ENCODE results near the gene PDE4D.

Gene PDE4D

DNA sequence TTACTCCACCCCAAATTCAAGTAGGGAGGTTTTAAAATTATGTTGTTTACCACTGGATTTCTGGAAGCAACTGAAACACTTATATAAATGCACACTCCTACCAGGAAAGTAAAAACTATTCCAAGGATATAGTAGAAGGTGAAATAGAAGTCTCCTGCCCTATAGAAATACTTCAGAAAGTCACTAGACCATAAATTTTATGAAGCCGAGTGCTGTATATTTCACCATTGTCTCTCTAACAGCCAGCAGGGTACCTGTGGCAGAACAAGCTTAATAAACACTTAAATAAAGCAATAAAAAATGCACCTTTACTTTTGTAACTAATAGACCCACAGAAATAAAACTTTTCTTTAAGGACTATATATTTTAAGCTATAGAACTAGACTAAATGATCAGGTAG is 631.6 kb downstream of the PDE4D start:
- TF ChIP-seq, protein P1, sequence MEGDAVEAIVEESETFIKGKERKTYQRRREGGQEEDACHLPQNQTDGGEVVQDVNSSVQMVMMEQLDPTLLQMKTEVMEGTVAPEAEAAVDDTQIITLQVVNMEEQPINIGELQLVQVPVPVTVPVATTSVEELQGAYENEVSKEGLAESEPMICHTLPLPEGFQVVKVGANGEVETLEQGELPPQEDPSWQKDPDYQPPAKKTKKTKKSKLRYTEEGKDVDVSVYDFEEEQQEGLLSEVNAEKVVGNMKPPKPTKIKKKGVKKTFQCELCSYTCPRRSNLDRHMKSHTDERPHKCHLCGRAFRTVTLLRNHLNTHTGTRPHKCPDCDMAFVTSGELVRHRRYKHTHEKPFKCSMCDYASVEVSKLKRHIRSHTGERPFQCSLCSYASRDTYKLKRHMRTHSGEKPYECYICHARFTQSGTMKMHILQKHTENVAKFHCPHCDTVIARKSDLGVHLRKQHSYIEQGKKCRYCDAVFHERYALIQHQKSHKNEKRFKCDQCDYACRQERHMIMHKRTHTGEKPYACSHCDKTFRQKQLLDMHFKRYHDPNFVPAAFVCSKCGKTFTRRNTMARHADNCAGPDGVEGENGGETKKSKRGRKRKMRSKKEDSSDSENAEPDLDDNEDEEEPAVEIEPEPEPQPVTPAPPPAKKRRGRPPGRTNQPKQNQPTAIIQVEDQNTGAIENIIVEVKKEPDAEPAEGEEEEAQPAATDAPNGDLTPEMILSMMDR (IDR thresholded peaks at IDR 0.05; ENCODE audit: extremely low read depth, missing control alignments) = no peak
- no peak for DNase-seq (ENCODE audit: low spot score)

DNA sequence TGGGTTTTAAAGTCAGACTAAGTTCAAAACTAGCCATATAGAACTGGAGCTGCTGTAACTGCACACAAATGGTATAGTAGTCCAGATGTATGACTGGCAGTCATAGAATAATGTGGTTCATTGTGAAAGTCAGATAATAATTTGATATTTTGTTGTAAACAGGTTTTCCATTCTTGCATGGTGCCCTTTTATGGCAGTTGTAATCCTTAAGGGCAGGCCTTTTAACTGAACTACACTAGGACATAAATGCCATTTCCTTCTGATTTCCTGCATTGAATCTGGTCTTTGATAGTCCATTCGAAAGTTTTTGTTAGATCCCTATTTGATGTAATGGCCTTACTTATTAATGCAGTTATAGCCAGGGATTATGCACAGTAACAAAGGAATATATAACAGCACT is 632.6 kb downstream of the PDE4D start:
- TF ChIP-seq, protein P1 (IDR thresholded peaks at IDR 0.05; ENCODE audit: extremely low read depth, missing control alignments) = no peak
- DNase-seq (ENCODE audit: low spot score) = no peak

DNA sequence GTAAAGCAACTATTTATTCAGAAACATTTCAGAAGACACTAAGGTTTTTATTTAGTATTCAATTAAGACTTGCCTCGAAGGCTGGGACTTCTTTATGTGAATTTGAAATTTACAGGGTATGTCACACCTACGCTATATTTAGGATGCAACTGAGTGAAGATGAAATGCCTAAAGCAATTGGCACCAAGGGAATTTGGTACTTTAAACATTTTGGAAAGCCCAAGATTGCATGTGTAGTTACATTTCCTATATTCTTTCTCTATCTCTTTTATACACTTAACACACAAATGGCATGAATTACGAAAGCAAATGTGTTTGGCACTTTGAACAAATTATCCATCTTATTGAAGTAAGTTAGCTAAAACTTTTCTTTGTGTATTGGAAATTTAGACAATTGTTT is 633.3 kb downstream of the PDE4D start:
- TF ChIP-seq, protein P1 (IDR thresholded peaks at IDR 0.05; ENCODE audit: extremely low read depth, missing control alignments) = no peak
- DNase-seq (ENCODE audit: low spot score) = no peak

DNA sequence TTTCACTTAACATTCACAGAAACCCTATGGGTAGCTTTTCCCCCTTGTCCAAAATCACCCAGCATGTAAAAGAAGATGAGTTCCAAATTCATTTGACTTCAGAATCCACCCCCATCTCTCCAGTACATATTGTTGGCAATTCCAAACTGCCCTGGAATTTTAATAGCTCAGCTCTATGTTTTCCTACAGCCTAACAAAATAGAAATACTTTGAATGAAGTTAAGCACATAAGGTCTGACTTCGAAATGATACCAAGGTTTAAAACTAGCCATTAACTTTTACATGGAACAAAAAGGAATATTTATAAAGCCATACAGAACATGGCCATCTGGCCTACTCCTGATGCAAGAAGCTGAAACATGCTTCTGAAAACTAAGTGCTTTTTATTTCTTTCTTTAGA is 634.3 kb downstream of the PDE4D start:
- DNase-seq (ENCODE audit: low spot score) = no peak
- TF ChIP-seq, protein P1 (IDR thresholded peaks at IDR 0.05; ENCODE audit: extremely low read depth, missing control alignments) = no peak

DNA sequence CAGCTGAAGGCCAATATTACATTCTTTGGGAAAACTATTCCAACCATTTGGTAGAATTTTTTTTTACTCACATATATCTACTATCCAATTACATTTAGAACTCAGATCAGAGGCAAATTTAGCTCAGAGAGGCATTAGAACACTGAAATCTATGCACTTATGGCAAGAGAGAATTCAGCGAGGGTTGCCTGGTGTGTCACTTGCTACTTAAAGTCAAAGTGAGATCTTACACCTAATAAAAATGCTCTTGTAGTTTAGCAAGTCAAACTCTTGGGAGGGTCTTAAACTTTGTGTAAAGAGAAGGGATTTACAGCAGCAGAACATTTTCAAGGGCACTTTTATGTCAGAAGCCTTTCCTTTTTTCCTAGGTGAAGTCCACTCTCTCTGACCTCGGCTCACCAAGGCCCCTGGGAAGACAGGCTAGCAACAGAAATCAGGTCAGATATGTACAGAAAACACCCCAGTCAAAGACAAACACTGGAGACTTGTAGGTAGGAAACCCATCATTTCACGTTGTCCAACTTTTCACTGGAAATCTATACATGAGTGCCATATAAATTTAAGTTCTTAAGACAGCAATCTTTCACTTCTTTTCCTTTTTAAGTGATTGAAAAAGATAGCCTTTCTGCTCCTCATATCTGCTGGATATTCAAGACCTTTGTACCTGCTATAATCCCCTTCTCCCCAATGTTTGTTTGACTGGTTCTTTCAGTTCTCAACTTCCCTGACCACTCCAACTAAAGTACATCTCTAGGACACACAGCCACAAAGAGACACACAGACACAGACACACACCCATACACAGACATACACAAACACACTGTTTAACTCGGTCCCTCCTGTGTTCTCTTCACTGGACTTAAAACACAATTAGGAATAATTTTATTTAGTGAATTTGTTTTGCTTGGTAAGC is 635.8 kb downstream of the PDE4D start:
- TF ChIP-seq, protein P1 (IDR thresholded peaks at IDR 0.05; ENCODE audit: extremely low read depth, missing control alignments) = no peak
- DNase-seq (ENCODE audit: low spot score) = no peak

DNA sequence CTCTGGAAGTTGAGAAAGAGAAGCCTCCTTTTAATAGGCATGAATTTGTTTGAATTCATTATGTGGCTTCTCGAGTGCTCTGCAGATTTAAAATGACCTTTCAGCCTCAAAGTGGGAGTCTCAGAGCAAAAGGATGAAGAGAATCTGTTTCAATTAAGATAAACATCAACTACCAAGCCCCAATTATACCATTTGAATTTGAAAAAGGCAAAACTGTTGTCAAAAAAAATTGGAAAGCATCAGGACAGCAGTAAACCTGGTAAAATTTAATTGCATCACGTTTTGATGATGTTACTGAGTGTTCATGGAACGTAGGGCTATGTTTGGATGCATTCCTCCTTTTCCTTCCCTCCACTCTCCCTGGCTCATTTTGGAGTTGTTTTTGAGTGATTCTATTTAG is 637.2 kb downstream of the PDE4D start:
- DNase-seq (ENCODE audit: low spot score) = no peak
- TF ChIP-seq, protein P1 (IDR thresholded peaks at IDR 0.05; ENCODE audit: extremely low read depth, missing control alignments) = no peak

DNA sequence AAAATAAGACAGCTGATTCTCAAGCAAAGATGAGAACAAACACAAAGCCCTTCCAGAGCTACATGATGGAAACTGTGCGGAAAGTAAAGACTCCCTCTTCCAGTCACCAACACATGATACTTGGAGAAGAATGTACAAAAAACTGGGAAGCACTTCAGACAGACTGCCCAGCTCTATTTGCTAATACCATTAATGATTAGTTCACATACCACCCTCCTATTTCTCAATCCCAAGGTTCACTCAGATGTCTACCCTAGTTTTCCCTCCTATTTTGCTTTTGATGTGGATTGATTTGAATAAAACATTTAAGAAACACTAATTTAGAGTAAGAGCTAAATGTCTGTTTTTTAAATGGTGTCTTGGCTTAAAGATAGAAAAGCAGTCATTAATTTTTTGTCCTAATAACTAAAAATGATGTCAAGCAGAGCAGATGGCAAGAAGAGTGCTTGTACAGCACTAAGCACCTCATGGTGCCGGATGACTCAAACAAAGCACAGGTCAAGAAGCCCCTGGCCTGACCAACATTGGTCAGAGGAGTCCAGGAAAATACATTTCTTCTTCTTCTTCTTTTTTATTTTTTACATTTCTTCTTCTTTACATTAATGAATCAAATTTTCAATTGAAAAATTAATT is 639.4 kb downstream of the PDE4D start:
- no peak for DNase-seq (ENCODE audit: low spot score)
- TF ChIP-seq, protein P1 (IDR thresholded peaks at IDR 0.05; ENCODE audit: extremely low read depth, missing control alignments) = no peak

Measured in GM20000 (cell line).